ENCODE results near the gene PCNX2.
A peak's percentile ranks its signal among the peaks of the same experiment; 100 is the strongest.
"Not testable (repeated sequence)": the region's sequence is repeated elsewhere in the genome, so short reads cannot be mapped to it uniquely, and the experiment has no call there.

PCNX2 gene

GRCh38 chr1:233042834-233043233 is 252.7 kb downstream of the PCNX2 start:
- DNase-seq, result no peak

GRCh38 chr1:233040494-233040893 is 255.0 kb downstream of the PCNX2 start:
- no peak for DNase-seq

- no peak for DNase-seq
These were observed 256.9 kb downstream of the PCNX2 start for GRCh38 chr1:233038581-233038980.

GRCh38 chr1:233037843-233038242 is 257.7 kb downstream of the PCNX2 start:
- no peak for DNase-seq

- DNase-seq, result no peak
These were observed 260.7 kb downstream of the PCNX2 start for GRCh38 chr1:233034836-233035235.

GRCh38 chr1:233033361-233033760 is 262.2 kb downstream of the PCNX2 start:
- DNase-seq, result no peak

- no peak for DNase-seq
These were observed 262.6 kb downstream of the PCNX2 start for GRCh38 chr1:233032916-233033315.

- DNase-seq, result no peak
These were observed 264.0 kb downstream of the PCNX2 start for GRCh38 chr1:233031521-233031920.

- no peak for DNase-seq
These were observed 268.5 kb downstream of the PCNX2 start for GRCh38 chr1:233027046-233027445.

GRCh38 chr1:233025567-233025966 is 270.0 kb downstream of the PCNX2 start:
- no peak for DNase-seq

- DNase-seq, result peak in 1 of 2 donors; percentile 4
These were observed 270.4 kb downstream of the PCNX2 start for GRCh38 chr1:233025157-233025556.

GRCh38 chr1:233024199-233024598 is 271.3 kb downstream of the PCNX2 start:
- DNase-seq, result no peak

GRCh38 chr1:233022246-233022645 is 273.3 kb downstream of the PCNX2 start:
- no peak for DNase-seq

- no peak for DNase-seq
These were observed 275.1 kb downstream of the PCNX2 start for GRCh38 chr1:233020426-233020825.

- DNase-seq, result no peak
These were observed 275.7 kb downstream of the PCNX2 start for GRCh38 chr1:233019778-233020325.

GRCh38 chr1:233019083-233019482 is 276.4 kb downstream of the PCNX2 start:
- no peak for DNase-seq

- no peak for DNase-seq
These were observed 278.7 kb downstream of the PCNX2 start for GRCh38 chr1:233016798-233017197.

- no peak for DNase-seq
These were observed 279.6 kb downstream of the PCNX2 start for GRCh38 chr1:233015965-233016364.

- DNase-seq, result no peak
These were observed 283.5 kb downstream of the PCNX2 start for GRCh38 chr1:233012021-233012420.

- no peak for DNase-seq
These were observed 285.4 kb downstream of the PCNX2 start for GRCh38 chr1:233010146-233010545.

- no peak for DNase-seq
These were observed 289.0 kb downstream of the PCNX2 start for GRCh38 chr1:233006541-233006973.

- no peak for DNase-seq
These were observed 289.4 kb downstream of the PCNX2 start for GRCh38 chr1:233006108-233006507.

GRCh38 chr1:233005703-233006102 is 289.8 kb downstream of the PCNX2 start:
- DNase-seq, result no peak

- DNase-seq, result no peak
These were observed 290.4 kb downstream of the PCNX2 start for GRCh38 chr1:233005156-233005555.

GRCh38 chr1:233004451-233004850 is 291.1 kb downstream of the PCNX2 start:
- DNase-seq, result no peak

- not testable (repeated sequence) for DNase-seq
These were observed 291.9 kb downstream of the PCNX2 start for GRCh38 chr1:233003638-233004037.
